SU-DHL-6 (cell line): ENCODE data around the gene ZDHHC7.

Source experiments
- CTCF ChIP-seq: fragments of 200-600 bp; sonication (generic); IDR thresholded peaks from one replicate; pipeline ENCODE4 v1.5.1; 2017; ENCODE audit warnings: antibody characterized with exemption, mild to moderate bottlenecking, low read length, moderate library complexity; ENCODE audit not compliant: insufficient read depth, poor library complexity, severe bottlenecking
- EZH2phosphoT487 ChIP-seq: fragments of 200-600 bp; sonication (generic), shearing (Covaris generic); conservative IDR thresholded peaks from 2 replicates; pipeline ENCODE4 v1.6.1; 2018; ENCODE audit warnings: mild to moderate bottlenecking, antibody characterized with exemption, low read length, moderate library complexity, mixed read lengths

DNA sequence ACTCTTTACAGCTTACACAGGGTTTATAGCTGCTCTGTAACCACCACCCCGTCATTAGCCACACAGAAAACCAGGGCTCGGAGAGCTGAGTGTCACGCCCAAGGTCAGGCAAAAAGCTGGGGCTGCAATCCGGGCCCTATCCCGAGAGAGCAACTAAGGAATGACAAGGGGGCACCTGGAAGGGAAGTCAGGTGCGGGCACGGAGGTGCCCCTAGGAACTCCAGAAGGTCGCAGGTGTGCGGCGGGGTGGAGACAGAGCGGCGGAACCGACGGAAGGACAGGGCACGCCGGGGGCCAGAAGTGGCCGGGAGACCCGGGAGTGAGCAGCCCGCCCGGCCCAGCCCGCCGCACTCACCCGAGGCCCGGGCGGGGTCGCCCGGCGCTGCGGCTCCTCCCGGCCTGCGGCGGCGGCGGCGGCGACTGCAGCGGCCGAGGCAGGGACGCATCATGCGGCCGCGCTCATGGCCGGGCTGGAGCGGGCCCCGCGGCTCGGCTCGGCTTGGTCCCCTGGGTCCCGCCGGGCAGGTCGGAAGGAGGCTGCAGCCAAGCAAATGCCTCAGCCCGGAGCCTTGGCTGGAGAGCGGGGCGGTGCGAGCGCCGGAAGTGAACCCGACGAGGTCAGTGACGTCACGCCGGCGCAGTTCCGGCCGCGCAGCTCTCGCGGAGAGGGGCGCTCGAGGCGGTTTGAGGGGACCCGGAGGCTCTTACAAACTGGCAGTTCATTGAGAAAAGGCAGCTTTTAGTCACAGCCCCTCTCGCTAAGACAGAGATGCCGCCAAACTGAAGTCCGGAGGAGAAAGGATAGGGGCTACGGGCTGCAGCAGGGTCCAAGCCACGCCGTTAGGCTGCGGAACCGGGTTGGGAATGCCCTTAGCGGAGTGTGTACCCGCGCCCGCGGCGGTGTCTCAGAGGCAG, at the start of gene ZDHHC7:
- TF ChIP-seq CTCF (no peak), EZH2phosphoT487 (no peak)
